GM23248 (cell line): ENCODE measurements around the gene CMTM6.

ENCODE experiments used
- EZH2 ChIP-seq: fragments of 200-600 bp; sonication (generic); IDR thresholded peaks from 2 replicates; pipeline ENCODE4 v1.6.1; 2018; ENCODE audit warnings: antibody characterized with exemption, mild to moderate bottlenecking; ENCODE audit not compliant: insufficient read depth, poor library complexity, severe bottlenecking
- EZH2phosphoT487 ChIP-seq: fragments of 200-600 bp; sonication (generic); IDR thresholded peaks from 2 replicates; pipeline ENCODE4 v1.6.1; 2018; ENCODE audit warnings: antibody characterized with exemption, moderate library complexity, mild to moderate bottlenecking, low read depth; ENCODE audit not compliant: insufficient read depth

DNA sequence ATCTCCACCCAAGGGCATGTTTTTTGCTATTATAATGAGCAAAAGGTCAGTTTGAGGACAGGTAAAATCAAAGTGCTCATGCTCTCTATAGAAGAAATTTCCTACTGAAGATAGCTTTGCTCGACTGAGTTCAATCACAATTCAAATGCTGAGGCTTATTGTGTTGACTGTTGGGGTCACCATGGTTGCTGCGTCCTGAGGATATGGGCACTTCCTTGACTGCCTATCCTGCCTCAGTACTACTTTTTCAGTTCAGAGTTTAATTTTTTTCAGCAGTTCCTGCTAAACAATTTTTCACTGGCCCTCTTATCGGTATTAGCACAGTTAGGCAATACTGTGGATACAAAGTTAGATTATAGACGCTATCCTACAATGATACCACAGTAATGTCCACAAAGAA lies 3.8 kb upstream of the CMTM6 start:
- no peak for TF ChIP-seq EZH2
- no peak for TF ChIP-seq EZH2phosphoT487
